T47D (cell line): ENCODE results near the gene NCAPH2.
A peak's percentile ranks its signal among the peaks of the same experiment; 100 is the strongest.

Experiments used
- DNase-seq, 2 experiments: peaks; one replicate each; pipeline versions ENCODE4 v3.0.0 to v3.0.0-alpha.2; 2011 to 2012; ENCODE audit warnings: low read depth in 1 of 2, low spot score in 1 of 2
- JUND ChIP-seq: IDR thresholded peaks from 2 replicates; pipeline ENCODE4 v1.6.1; 2012; ENCODE audit warnings: low read depth
- in situ Hi-C: cut with HindIII; loops from 2 replicates; pipeline ENCODE4 v1.10.0; 2016; ENCODE audit warnings: low sequenced_read_pairs, low pct_unique_long_range_greater_than_20kb

The NCAPH2 gene

DNA sequence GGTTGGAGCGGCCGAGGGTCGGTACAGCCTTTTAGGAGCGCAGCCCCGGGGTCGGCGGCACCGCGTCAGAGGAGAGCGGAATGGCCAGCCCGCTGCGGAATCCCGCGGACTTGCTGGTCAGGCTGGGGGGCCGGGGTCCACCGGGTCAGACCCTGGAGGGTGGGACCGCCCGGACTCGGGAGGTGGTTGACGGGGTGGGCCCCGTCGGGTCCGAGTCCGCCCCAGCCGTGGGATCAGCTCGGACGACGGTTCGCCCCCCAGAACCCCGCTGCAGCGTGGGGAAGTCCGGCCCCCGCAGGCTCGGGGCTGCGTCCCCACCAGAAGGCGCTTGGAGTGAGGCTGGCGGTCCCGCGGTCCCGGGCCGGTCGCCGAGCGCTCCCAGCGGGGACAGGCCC is 27.0 kb upstream of the NCAPH2 start:
- no peak for TF ChIP-seq JUND
- no peak for DNase-seq
- in situ Hi-C loops, result no loop called here

DNA sequence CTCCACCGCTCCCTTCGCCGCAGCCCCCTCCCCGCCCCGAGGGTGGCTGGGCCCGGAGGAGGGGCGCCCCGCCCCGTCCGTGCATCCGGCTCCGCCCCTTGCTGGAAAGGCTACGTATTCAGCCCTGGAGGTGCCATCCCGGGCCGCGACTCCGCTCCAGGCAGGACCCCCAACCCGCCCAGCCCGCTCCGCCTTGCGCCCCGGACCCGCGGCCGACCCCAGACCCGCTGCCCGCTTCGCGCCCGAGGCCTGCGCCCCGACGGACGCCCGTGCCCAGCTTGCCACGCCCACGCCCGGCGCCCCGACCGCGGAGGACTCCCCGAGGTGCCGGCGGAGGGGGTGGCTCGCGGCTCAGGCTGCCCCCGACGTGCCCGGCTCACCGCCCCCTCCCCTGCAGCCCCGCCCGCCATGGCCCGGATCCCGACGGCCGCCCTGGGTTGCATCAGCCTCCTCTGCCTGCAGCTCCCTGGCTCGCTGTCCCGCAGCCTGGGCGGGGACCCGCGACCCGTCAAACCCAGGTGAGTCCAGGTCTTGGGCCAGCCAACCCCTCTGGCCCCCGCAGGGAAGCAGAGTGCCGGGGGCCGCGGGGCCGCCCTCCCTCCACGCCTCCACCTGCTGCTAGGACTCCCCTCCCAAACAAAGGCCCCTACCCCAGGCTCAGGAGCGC is 26.5 kb upstream of the NCAPH2 start, which contains the start of gene ADM2:
Gene ADM2 (plus strand): TSS at position 104 of the 667 bp plus-strand sequence. CDS start 305 bp downstream, at position 409.
- no peak for TF ChIP-seq JUND
- in situ Hi-C loops, result no loop called here
- peak; percentile 47 to 70 for DNase-seq

DNA sequence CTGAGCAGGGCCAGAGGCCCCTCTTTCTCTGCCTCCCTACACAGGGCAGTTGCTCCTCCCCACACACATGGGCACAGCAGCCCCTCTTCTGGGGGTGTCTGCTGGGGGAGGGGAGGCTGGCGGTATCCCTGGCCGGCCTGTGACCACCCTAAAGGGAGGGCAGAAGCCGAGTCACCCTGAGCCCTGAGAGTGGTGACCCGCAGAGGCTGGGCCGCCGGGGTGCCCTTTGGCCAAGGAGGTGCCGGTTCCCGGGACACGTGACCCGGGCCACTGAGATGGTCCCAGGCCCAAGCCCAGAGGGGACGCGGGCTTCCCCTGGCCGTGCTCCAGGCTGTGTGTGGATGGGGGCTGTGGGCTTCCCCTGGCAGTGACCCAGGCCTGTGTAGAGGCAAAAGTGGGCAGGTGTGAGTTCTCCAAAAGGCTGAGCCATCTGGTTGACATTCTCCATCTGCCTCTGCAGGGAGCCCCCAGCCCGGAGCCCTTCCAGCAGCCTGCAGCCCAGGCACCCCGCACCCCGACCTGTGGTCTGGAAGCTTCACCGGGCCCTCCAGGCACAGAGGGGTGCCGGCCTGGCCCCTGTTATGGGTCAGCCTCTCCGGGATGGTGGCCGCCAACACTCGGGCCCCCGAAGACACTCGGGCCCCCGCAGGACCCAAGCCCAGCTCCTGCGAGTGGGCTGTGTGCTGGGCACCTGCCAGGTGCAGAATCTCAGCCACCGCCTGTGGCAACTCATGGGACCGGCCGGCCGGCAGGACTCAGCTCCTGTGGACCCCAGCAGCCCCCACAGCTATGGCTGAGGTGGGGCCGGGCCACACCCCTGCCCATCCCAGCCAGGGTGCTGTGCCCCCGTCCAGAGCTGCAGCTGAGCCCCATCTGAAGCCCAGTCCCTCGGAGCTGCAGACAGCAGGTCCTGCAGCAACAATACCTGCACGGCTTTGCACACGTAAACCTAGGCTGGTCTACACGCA is 25.6 kb upstream of the NCAPH2 start:
- in situ Hi-C loops, result no loop called here
- no peak for DNase-seq

DNA sequence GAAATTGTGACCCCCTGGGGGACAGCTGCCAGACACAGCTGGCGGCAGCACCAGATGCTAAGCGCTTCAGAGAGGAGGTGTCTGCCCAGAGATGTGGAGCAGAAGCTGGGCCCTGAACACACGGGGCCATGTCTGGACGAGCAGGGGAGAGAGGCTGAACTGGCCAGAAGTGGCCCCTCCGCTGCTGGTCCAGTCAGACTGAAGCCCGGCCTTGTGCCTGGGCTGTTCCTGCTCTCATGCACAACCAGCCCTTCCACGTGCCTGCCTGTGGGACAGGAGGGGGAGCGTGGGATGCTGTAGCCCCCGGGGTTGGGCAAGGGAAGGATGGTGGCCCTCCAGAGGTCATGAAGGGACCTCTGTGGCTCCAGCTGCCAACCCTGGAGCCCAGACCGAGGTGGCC is 24.9 kb upstream of the NCAPH2 start:
- in situ Hi-C loops, result no loop called here
- no peak for DNase-seq
- no peak for TF ChIP-seq JUND

More for the DNA sequence above, 25.6 kb upstream of the NCAPH2 start:
- no peak for TF ChIP-seq JUND

DNA sequence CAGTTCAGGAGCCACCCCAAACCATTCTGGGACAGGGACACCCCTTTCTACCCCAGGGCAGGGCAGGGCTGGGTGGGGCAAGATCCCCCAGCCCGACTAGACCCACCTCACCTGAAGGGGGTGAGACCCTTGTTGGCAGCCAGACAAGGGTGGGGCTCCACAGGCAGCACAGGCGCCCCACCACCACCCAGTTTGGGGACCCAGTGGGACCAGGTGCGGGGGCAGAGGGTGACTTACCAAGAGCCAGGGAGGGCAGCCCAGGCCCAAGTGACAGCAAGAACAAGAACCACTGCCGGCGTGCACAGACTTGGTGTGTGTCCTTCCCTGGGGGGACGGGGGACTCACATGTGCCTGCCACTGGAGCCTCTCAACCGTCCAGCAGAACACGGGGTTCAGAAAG is 24.5 kb upstream of the NCAPH2 start:
- no peak for DNase-seq
- in situ Hi-C loops, result no loop called here
- no peak for TF ChIP-seq JUND

DNA sequence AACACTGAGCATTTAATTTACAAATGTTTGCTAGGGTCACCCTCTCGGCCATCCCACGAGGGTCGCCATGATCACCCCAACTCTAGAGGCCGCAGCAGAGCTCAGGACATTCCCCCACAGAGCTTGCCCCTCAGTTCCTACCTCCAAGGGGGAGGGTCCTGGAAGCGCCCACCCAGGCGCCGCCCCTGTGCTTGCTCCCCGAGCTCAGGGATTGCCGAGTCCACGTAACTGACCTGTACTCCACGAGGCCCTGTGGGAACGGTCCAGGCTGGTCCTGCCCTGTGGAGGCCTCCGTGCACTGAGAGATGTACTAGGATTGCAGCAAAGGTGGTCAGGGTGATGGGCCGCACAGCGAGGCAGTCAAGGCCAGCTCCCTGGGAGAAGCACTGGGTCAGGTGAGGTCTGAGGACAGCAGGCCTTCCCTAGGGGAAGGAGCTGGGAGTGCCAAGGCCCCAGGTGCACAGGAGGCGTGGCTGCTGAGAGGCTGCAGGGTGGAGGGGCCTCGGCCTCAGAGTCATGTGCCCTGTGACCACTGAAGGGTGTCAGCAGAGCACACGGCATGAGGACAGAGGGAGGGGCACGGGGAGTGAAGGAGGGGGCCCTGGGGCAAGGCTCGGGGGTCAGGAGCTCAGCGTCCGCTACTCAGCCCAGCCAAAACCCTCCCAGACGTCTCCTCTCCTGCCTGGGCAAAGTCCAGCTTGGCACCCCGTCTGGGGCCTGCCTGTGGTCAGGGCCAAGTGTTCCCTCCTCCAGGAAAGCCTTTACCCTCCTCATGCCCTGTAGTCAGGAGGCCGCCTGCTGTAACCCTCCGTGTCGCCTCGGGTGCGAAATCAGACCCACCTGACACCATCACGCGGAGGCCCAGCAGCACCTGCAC is 23.8 kb upstream of the NCAPH2 start:
- DNase-seq, result no peak
- in situ Hi-C loops, result no loop called here
- TF ChIP-seq JUND, result no peak

DNA sequence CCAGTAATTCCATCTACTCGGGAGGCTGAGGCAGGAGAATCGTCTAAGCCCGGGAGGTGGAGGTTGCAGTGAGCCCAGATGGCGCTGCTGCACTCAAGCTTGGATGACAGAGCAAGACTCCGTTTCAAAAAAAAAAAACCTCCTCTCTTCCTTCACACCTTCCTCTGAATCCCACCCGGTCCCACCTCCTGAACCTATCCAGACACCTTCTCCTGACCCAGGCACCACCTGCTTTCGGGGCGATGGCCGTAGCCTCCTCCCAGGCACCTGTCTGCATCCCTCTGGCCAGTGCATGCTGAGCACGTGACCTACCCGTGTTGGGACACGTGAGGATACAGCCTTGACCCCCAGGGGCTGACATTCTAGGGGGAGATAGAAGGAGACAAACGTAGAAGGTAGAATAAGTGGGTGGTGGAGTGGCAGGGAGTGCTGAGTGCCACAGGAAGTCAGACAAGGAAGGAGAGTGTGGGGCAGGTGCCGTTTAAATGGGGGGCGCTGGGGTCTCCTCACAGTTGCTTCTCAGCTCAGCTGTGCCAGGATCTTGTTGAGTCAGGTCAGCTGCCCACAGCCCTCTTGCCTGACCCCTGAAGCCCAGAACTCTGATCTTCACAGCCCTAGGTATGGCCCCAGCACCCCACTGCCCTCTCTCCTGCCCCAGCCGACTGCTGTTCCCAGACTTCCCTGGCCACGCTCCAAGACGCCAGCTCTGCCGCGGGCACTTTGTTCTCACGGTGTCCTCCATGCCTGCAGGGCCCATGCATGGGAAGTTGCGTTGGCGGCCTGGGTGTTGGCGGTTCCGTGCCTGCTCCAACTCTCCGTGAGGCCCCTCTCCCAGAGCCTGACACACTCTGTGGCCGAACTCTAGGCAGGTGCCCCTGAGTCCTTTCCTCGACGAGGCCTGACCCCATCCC is 22.5 kb upstream of the NCAPH2 start:
- TF ChIP-seq JUND, result no peak
- DNase-seq, result peak in 1 of 2 experiments; percentile 56
- in situ Hi-C loops, result no loop called here

DNA sequence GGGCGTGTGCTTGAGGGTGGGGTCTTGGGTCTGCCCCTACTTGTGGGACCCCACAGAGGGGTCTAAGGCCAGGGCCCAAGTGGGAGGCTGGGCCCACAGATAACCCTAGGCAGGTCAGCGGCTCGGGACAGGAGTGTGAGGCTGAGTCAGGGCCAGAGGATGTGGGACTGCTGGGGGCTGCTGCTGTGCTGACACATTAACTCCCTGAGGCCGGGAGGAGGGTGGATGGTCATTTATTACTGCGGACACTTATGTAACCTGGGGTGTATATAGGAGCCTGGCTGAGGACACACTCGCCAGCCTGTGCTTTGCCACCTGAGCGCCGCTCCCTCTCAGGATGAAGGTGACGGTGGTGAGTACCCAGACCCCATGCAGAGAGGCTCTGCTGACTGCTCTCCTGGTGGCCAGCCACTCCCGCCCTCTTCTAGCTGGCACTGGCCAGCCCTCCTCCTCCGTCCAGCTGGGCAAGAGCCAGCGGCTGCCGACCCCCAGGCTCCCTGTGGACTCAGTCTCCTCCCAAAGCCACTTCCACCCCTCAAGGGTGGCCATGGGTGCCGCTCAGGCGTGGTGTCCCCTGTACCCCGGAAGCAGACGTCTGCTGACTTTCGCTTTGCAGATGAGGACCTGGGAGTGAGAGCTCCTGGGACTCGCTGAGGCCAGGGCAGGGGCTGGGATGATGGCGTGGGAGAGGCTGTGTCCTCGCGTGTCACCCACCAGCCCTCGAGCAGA is 21.3 kb upstream of the NCAPH2 start, which contains the start of gene MIOX:
Gene MIOX (plus strand): TSS at position 299 of the 729 bp plus-strand sequence. CDS start 39 bp downstream, at position 338.
- in situ Hi-C loops, result no loop called here
- TF ChIP-seq JUND, result no peak
- DNase-seq, result no peak

DNA sequence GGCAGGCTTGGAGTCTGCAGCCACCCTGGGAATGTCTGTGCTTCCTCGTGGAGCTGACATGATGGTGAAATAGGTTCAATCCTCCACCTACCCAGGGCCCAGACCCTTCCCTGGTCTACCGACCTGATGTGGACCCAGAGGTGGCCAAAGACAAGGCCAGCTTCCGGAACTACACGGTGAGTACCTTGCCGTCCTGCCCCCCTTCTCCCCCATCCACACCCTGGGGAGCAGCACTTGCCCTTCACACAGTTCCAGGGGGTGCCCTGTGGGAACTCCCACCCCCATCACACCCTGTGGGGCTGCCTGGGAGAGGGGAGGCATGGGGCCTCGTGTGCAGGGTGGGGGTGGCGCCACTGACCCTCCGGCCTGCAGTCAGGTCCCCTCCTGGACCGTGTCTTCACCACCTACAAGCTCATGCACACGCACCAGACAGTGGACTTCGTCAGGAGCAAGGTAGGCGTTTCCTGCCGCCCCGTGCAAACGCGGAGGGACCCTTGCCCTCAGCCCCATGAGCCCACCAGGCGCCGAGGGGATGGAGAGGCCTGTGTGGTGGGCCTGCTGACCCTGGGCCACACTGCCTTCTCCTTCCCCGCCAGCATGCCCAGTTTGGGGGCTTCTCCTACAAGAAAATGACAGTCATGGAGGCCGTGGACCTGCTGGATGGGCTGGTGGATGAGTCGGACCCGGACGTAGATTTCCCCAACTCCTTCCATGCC is 20.6 kb upstream of the NCAPH2 start:
- in situ Hi-C loops, result no loop called here
- DNase-seq, result no peak
- TF ChIP-seq JUND, result no peak

DNA sequence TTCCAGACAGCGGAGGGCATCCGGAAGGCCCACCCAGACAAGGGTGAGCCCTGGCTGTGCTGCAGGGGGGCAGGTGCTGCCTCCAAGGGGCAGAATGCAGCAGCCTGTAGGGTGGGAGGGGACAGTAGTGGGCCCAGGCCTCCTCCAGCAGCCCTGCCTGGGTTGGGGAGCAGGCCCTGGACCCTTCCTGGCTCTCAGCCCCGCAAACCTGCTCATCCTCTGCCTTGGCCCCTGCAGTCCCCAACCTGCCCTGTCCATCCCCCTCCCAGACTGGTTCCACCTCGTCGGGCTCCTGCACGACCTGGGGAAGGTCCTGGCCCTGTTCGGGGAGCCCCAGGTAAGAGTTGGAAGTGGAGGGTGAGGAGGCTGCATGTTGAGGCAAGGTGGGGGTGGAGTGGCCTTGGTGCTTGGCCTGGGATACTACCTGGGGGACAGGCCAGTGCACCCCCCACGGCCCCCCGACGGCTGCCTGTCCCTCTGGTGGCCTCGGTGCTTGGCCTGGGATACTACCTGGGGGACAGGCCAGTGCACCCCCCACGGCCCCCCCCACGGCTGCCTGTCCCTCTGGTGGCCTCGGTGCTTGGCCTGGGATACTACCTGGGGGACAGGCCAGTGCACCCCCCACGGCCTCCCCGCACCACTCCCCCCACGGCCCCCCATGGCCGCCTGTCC is 19.9 kb upstream of the NCAPH2 start:
- in situ Hi-C loops, result no loop called here
- TF ChIP-seq JUND, result no peak

More for the DNA sequence above, 19.9 kb upstream of the NCAPH2 start:
- DNase-seq, result no peak
